ENCODE measurements around the gene PCDHGB4.
"Not testable (repeated sequence)": the region's sequence is repeated elsewhere in the genome, so short reads cannot be mapped to it uniquely, and the experiment has no call there.

The PCDHGB4 gene

DNA sequence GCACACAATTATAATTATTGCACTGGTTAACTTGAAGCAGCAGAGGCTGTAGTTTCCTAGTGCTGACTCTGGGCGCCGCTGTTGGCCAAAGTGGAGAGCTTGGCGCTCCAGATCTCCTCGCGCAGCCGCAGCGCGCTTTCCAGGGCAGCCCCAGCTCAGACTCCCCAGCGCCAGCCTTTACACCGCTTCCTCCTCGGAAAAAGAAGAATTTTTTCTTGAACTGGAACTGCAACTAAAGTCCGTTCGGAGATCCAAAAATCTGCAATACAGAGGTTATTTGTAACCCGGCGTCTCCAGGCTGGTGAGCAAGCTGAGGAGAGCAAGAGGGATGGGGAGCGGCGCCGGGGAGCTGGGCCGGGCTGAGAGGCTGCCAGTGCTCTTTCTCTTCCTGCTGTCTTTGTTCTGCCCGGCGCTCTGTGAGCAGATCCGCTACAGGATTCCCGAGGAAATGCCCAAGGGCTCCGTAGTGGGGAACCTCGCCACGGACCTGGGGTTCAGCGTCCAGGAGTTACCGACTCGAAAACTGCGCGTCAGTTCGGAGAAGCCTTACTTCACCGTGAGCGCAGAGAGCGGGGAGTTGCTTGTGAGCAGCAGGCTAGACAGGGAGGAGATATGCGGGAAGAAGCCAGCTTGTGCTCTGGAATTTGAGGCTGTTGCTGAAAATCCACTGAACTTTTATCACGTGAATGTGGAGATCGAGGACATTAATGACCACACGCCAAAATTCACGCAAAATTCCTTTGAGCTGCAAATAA is at the start of gene PCDHGB4:
Gene PCDHGB4, plus strand, starts transcription at position 142 of the 755 bp plus-strand sequence. Its CDS starts 187 bp downstream, at position 329.
- DNase-seq, result not testable (repeated sequence)

DNA sequence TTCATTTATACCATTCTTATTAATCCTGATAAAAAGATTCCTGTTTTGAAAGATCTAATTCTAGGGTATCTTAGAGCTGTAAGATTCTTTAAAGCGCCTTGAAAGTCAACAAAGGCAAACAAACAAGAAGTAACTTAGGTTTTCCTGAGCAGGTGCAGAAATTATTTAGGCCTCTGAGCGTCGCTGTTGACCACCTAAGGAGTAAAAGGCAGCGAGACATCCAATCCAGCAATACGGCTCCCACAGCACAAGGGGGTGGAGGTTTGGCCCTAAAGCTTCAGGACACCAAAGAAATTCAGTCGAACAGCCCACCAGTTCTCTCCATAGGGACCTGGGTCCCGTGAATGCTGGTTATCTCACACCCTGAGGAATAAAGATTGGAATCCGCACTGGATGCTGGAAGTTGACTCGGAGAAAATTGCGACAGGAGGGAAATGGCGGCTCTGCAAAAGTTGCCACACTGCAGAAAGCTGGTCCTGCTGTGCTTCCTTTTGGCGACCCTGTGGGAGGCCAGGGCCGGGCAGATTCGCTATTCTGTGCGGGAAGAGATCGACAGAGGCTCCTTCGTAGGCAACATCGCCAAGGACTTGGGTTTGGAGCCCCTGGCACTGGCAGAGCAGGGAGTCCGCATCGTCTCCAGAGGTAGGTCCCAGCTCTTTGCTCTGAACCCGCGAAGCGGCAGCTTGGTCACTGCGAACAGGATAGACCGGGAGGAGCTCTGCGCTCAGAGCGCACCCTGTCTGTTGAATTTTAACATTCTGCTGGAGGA is 48.8 kb upstream of the PCDHGB4 start, which contains the start of gene PCDHGA2:
Gene PCDHGA2, plus strand, starts transcription at position 223 of the 769 bp plus-strand sequence.
- DNase-seq, result no peak

DNA sequence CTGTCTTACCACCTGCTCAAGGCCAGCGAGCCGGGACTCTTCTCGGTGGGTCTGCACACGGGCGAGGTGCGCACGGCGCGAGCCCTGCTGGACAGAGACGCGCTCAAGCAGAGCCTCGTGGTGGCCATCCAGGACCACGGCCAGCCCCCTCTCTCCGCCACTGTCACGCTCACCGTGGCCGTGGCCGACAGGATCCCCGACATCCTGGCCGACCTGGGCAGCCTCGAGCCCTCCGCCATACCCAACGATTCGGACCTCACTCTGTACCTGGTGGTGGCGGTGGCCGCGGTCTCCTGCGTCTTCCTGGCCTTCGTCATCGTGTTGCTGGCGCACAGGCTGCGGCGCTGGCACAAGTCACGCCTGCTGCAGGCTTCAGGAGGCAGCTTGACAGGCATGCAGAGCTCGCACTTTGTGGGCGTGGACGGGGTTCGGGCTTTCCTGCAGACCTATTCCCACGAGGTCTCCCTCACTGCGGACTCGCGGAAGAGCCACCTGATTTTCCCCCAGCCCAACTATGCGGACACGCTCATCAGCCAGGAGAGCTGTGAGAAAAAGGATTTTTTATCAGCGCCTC is 46.6 kb upstream of the PCDHGB4 start:
- not testable (repeated sequence) for DNase-seq

DNA sequence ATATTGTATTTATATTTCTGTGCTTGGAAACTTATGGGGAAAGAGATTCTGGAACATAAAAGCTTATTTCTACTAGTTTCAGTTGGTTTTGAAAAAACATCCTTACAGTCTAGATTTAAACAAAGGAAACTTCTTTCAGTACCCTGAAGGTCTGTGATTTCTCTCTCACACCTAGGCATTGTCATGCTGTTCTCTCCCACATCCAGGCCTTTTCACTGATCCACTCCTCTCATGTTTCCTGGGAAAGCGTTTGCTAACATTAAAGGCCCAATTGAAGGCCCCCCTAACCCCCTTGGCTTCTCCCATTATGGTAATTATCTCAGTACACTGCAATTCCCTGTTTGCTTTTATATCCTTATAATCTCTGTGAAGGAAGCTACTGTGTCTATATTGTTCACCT is 44.7 kb upstream of the PCDHGB4 start:
- no peak for DNase-seq

DNA sequence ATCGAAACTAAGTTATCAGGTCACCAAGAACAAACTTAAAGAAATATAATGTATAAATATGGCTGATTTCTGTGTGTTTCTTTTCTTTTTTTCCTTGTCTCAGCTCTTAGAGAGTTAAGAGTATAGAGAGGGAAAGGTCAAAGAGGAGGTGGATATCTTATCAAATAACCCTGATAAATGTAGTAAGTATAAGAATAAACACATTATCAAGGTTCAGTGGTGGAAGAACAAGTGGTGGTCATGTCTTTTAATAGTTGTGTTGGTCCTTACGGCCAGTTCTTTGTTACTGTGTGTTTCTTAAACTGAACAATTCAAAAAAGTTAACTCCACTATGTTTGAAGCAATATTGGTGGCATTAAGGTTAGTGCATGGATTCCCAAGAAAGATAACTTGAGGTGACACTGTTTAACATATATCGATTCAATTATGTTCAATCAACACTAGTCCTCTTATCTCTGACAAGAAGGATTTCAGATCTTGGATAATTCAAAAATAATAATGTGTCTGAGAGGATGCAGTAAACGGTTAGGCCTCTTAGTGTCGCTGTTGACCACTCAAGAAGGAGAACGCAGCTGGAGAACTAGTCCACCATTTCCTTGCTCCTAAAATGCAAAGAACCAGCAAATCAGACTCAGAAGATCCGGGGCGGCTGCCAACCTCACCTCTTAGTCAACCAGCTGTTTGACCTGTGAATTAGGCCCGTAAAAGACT is 44.1 kb upstream of the PCDHGB4 start, which contains the start of gene PCDHGA3:
Gene PCDHGA3, plus strand, starts transcription at position 588 of the 711 bp plus-strand sequence. CDS start 205 bp downstream, outside the sequence.
- no peak for DNase-seq

DNA sequence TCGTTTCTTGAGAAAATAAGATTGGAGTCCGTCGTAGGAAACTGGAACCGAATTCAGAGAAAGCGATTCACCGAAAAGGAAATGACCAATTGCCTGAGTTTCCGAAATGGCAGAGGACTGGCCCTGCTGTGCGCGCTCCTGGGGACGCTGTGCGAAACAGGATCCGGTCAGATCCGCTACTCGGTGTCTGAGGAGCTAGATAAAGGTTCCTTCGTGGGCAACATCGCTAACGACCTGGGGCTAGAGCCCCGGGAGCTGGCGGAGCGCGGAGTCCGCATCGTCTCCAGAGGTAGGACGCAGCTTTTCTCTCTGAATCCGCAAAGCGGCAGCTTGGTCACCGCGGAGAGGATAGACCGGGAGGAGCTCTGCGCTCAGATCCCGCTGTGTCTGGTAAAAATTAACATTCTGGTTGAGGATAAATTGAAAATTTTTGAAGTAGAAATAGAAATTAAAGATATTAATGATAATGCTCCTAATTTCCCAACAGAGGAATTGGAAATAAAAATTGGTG is 43.5 kb upstream of the PCDHGB4 start:
- DNase-seq, result no peak

DNA sequence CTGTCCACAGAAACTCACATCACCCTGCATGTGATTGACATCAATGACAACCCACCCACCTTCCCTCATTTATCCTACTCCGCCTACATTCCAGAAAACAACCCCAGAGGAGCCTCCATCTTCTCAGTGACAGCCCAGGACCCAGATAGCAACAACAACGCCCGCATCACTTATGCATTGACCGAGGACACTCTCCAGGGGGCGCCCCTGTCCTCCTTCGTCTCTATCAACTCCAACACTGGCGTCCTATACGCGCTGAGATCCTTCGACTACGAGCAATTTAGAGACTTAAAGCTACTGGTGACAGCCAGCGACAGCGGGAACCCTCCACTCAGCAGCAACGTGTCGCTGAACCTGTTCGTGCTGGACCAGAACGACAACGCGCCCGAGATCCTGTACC is 42.2 kb upstream of the PCDHGB4 start:
- DNase-seq, result no peak

DNA sequence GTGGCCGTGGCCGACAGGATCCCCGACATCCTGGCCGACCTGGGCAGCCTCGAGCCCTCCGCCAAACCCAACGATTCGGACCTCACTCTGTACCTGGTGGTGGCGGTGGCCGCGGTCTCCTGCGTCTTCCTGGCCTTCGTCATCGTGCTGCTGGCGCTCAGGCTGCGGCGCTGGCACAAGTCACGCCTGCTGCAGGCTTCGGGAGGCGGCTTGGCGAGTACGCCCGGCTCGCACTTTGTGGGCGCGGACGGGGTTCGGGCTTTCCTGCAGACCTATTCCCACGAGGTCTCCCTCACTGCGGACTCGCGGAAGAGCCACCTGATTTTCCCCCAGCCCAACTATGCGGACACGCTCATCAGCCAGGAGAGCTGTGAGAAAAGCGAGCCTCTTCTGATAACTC is 41.5 kb upstream of the PCDHGB4 start:
- not testable (repeated sequence) for DNase-seq

DNA sequence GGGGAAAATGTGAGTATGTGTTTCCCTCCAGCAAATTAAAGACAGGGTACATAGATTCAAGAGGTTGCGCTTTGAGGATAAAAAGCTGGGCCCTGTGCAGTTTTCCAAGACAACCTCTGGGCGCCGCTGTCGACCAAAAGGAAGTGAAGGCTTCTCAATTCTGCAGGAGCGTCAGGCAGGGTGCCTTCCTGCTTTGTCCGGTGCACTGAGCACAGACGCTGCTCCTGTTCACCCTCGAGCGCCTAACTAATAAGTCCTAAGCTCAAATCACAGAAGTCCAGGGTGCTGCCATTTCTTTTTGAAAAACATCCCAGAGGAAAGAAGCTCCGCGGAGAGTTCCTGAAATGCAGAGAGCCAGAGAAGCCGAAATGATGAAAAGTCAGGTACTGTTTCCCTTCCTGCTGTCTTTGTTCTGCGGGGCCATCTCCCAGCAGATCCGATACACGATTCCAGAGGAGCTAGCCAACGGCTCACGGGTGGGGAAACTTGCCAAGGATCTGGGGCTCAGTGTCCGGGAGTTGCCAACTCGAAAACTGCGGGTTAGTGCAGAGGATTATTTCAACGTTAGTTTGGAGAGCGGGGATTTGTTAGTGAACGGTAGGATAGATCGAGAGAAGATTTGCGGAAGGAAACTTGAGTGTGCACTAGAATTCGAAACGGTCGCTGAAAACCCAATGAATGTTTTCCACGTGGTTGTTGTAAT is 37.4 kb upstream of the PCDHGB4 start, which contains the start of gene PCDHGB1:
Gene PCDHGB1, plus strand, starts transcription at position 183 of the 703 bp plus-strand sequence. Its CDS starts 162 bp downstream, at position 345.
- peak in 7 of 51 donors; percentile 6 to 33 (median 16) for DNase-seq

DNA sequence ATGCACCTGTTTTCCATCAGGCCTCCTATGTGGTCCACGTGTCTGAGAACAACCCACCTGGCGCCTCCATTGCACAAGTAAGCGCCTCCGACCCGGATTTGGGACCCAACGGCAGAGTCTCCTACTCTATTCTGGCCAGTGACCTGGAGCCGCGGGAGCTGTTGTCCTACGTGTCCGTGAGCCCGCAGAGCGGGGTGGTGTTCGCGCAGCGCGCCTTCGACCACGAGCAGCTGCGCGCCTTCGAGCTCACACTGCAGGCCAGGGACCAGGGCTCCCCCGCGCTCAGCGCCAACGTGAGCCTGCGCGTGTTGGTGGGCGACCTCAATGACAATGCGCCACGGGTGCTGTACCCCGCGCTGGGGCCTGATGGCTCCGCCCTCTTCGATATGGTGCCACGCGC is 35.9 kb upstream of the PCDHGB4 start:
- no peak for DNase-seq

DNA sequence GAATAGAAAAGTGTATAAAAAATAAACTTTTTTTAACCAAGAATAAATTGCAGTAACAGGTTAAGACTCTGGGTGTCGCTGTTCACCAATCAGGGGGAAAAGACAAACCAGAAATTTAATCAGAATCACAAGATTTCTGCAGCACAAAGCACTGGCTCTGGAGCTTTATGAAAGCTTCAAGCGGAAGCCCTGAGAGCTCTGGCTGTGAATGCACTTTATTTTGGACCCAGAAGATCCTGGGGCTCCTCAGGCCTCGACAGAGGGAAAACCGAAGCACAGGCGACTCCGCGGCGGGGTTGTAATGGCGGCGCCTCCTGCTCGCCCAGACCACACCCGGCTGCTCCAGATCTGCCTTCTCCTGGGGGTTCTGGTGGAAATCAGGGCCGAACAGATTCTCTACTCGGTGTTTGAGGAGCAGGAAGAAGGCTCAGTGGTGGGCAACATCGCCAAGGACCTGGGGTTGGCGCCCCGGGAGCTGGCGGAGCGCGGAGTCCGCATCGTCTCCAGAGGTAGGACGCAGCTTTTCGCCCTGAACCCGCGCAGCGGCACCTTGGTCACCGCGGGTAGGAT is 32.5 kb upstream of the PCDHGB4 start, which contains the start of gene PCDHGA4:
Gene PCDHGA4, plus strand, starts transcription at position 122 of the 570 bp plus-strand sequence. Its CDS starts 87 bp downstream, at position 209.
- DNase-seq, result no peak

DNA sequence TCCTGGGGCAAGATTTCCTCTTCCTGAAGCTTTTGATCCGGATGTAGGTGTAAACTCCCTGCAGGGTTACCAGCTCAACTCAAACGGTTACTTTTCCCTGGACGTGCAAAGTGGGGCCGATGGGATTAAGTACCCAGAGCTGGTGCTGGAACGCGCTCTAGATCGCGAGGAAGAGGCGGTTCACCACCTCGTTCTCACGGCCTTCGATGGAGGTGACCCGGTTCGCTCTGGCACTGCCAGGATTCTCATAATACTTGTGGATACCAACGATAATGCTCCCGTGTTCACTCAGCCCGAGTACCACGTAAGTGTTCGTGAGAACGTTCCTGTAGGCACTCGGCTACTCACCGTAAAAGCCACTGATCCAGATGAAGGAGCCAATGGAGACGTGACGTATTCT is 31.9 kb upstream of the PCDHGB4 start:
- DNase-seq, result no peak

DNA sequence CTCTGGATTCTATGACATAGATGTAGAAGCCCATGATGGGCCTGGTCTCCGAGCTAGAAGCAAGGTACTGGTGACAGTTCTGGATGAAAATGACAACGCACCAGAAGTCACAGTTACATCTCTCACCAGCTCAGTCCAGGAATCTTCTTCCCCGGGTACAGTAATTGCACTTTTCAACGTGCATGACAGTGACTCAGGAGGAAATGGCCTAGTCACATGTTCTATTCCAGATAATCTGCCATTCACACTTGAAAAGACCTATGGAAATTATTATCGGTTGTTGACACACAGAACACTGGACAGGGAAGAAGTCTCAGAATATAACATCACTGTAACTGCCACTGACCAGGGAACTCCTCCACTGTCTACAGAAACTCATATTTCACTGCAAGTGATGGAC is 31.4 kb upstream of the PCDHGB4 start:
- no peak for DNase-seq

DNA sequence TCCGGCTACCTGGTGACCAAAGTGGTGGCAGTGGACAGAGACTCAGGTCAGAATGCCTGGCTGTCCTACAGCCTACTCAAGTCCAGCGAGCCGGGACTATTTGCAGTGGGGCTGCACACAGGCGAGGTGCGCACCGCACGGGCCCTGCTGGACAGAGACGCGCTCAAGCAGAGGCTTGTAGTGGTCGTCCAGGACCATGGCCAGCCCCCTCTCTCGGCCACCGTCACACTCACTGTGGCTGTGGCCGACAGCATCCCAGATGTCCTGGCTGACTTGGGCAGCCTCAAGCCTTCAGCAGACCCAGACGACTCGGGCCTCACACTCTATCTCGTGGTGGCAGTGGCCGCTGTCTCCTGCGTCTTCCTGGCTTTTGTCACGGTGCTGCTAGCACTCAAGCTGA is 30.5 kb upstream of the PCDHGB4 start:
- no peak for DNase-seq

DNA sequence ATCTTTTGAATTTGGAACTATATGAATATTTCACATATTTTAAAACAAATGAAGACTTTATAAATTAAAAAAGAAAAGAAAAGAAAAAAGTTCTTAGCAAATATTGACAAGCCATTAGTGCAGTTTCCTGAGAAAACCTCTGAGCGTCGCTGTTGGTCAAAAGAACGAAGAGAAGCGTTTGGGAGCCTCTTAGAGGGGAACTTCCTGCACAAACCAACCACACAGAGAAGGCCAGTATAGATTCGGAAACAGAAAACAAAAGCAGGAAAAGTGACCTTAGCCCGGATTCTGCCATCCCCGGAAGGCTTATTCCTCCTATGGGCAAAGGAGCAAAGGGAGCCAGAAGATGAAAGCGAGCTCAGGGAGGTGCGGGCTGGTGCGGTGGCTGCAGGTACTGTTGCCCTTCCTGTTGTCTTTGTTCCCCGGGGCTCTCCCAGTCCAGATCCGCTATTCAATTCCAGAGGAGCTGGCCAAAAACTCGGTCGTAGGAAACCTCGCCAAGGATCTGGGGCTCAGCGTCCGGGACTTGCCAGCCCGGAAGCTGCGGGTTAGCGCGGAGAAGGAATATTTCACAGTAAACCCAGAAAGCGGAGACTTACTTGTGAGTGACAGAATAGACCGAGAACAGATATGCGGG is 27.6 kb upstream of the PCDHGB4 start, which contains the start of gene PCDHGB2:
Gene PCDHGB2, plus strand, starts transcription at position 205 of the 637 bp plus-strand sequence. Its CDS starts 142 bp downstream, at position 347.
- DNase-seq, result no peak

DNA sequence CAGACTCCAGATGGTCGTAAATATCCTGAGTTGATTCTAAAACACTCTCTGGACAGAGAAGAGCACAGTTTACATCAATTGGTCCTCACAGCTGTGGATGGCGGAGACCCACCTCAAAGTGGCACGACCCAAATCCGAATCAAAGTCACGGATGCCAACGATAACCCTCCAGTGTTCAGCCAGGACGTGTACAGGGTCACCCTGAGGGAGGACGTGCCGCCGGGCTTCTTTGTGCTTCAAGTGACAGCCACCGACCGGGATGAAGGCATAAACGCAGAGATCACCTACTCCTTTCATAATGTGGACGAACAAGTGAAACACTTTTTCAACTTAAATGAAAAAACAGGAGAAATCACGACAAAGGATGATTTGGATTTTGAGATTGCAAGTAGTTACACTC is 26.8 kb upstream of the PCDHGB4 start:
- no peak for DNase-seq

DNA sequence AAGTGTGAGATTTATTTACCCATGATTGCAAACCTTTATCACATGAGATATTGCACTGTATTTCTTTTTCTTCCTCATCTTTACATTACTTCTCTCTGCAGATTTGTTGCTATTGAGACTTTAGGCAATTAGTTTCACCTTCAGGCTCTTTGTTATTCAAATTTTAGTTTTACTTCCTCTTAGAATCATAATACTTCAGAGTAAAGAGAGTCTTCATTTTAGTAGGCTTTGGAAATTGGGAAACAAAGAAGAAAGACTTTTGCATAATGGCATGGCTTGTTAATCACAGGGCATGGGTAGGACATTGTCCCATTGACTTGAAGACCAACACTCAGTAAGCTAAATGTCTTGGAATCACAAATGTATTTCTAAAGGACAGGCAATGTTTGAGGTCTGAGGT is 24.8 kb upstream of the PCDHGB4 start:
- no peak for DNase-seq

DNA sequence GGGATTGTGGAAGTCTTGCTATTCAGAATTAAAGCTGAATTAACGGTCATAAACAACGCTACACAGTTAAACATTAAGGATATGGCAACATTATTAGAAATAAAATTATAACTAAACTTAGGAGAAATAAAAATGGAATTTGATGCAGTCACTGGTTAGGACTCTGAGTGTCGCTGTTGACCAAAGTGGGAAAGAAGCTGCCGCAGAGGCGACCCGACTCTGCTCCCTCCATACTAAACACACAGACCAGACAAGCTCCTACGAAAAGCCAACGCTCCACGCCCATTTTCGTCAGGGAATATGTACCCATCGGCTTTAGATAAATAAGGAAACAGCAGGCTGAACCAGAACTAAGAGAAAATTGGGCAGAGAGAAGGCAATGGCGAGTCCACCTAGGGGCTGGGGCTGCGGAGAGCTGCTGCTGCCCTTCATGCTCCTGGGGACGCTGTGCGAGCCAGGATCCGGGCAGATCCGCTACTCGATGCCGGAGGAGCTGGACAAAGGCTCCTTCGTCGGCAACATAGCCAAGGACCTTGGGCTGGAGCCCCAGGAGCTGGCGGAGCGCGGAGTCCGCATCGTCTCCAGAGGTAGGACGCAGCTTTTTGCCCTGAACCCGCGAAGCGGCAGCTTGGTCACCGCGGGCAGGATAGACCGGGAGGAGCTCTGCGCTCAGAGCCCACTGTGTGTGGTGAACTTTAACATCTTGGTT is 23.4 kb upstream of the PCDHGB4 start, which contains the start of gene PCDHGA5:
Gene PCDHGA5, plus strand, starts transcription at position 211 of the 709 bp plus-strand sequence. Its CDS starts 169 bp downstream, at position 380.
- DNase-seq, result no peak
